ENCODE data around the gene RNASEH2A. TPM values are rescaled to one million over a fixed set of nuclear protein-coding genes. Genes with fewer than 3 reads are reported as not detected.
A peak's percentile ranks its signal among the peaks of the same experiment; 100 is the strongest.

RNASEH2A gene
- total and polyA plus RNA-seq, 2 of the 13 experiments (the other 11 are each of a cell fraction or from before 2014, with no cell fraction given), result 25.1 to 35.8 TPM

DNA sequence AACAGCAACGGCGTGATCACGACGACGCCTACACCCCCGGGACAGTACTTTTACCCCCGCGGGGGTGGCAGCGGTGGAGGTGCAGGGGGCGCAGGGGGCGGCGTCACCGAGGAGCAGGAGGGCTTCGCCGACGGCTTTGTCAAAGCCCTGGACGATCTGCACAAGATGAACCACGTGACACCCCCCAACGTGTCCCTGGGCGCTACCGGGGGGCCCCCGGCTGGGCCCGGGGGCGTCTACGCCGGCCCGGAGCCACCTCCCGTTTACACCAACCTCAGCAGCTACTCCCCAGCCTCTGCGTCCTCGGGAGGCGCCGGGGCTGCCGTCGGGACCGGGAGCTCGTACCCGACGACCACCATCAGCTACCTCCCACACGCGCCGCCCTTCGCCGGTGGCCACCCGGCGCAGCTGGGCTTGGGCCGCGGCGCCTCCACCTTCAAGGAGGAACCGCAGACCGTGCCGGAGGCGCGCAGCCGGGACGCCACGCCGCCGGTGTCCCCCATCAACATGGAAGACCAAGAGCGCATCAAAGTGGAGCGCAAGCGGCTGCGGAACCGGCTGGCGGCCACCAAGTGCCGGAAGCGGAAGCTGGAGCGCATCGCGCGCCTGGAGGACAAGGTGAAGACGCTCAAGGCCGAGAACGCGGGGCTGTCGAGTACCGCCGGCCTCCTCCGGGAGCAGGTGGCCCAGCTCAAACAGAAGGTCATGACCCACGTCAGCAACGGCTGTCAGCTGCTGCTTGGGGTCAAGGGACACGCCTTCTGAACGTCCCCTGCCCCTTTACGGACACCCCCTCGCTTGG is 14.1 kb upstream of the RNASEH2A start (continued):
- TF ChIP-seq, protein P1, sequence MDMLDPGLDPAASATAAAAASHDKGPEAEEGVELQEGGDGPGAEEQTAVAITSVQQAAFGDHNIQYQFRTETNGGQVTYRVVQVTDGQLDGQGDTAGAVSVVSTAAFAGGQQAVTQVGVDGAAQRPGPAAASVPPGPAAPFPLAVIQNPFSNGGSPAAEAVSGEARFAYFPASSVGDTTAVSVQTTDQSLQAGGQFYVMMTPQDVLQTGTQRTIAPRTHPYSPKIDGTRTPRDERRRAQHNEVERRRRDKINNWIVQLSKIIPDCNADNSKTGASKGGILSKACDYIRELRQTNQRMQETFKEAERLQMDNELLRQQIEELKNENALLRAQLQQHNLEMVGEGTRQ (IDR thresholded peaks at IDR 0.05; ENCODE audit: low read depth, low read length), result 0 out of 2 replicates have a peak, but pooled peaks have one; percentile 38
- TF ChIP-seq, protein P1 (CRISPR knock-in tag; IDR thresholded peaks at IDR 0.05; ENCODE audit: borderline replicate concordance), result peak; percentile 58
- TF ChIP-seq PAWR (CRISPR knock-in tag; IDR thresholded peaks at IDR 0.05; ENCODE audit: borderline replicate concordance) (no peak), BHLHE40 (IDR thresholded peaks at IDR 0.05; ENCODE audit: low read length) (no peak), SMAD3 (CRISPR knock-in tag; IDR thresholded peaks at IDR 0.05) (no peak), XBP1 (CRISPR knock-in tag; IDR thresholded peaks at IDR 0.05) (no peak), MZF1 (CRISPR knock-in tag; IDR thresholded peaks at IDR 0.05; ENCODE audit: borderline replicate concordance) (peak; percentile 79; the same call in 1 of the 2 replicates), MXI1 (IDR thresholded peaks at IDR 0.05; ENCODE audit: borderline replicate concordance, low read depth, low read length) (0 out of 3 replicates have a peak, but pooled peaks have one; percentile 11), MATR3 (CRISPR knock-in tag; IDR thresholded peaks at IDR 0.05) (no peak), TBL1XR1 (IDR thresholded peaks at IDR 0.05; ENCODE audit: borderline replicate concordance, low read length, partially characterized antibody) (no peak), ZNF282 (IDR thresholded peaks at IDR 0.05; ENCODE audit: partially characterized antibody) (no peak), GATAD1 (CRISPR knock-in tag; IDR thresholded peaks at IDR 0.05) (peak; percentile 75), ZNF337 (CRISPR knock-in tag; IDR thresholded peaks at IDR 0.05; ENCODE audit: borderline replicate concordance, low read depth) (no peak), SNAPC2 (CRISPR knock-in tag; IDR thresholded peaks at IDR 0.05) (0 out of 2 replicates have a peak, but pooled peaks have one; percentile 74), REL (CRISPR knock-in tag; conservative IDR thresholded peaks at IDR 0.05) (no peak), ASH2L (IDR thresholded peaks at IDR 0.05; ENCODE audit: insufficient read length, low read depth, low read length) (no peak), ZNF44 (CRISPR knock-in tag; IDR thresholded peaks at IDR 0.05) (no peak), RFX1 (IDR thresholded peaks at IDR 0.05) (no peak), RARG (CRISPR knock-in tag; IDR thresholded peaks at IDR 0.05; ENCODE audit: low read depth) (no peak), REXO4 (CRISPR knock-in tag; IDR thresholded peaks at IDR 0.05; ENCODE audit: borderline replicate concordance) (0 out of 2 replicates have a peak, but pooled peaks have one; percentile 54), ZBTB42 (CRISPR knock-in tag; IDR thresholded peaks at IDR 0.05) (0 out of 2 replicates have a peak, but pooled peaks have one; percentile 62), GABPA (IDR thresholded peaks at IDR 0.05; ENCODE audit: low read depth, low read length) (peak; percentile 69), GABPA (CRISPR knock-in tag; IDR thresholded peaks at IDR 0.05; ENCODE audit: low read depth) (peak; percentile 87), IKZF1 (IDR thresholded peaks at IDR 0.05) (no peak)
- TF ChIP-seq, protein P2, sequence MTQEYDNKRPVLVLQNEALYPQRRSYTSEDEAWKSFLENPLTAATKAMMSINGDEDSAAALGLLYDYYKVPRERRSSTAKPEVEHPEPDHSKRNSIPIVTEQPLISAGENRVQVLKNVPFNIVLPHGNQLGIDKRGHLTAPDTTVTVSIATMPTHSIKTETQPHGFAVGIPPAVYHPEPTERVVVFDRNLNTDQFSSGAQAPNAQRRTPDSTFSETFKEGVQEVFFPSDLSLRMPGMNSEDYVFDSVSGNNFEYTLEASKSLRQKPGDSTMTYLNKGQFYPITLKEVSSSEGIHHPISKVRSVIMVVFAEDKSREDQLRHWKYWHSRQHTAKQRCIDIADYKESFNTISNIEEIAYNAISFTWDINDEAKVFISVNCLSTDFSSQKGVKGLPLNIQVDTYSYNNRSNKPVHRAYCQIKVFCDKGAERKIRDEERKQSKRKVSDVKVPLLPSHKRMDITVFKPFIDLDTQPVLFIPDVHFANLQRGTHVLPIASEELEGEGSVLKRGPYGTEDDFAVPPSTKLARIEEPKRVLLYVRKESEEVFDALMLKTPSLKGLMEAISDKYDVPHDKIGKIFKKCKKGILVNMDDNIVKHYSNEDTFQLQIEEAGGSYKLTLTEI (CRISPR knock-in tag; conservative IDR thresholded peaks at IDR 0.05), result no peak
- TF ChIP-seq, protein P3, sequence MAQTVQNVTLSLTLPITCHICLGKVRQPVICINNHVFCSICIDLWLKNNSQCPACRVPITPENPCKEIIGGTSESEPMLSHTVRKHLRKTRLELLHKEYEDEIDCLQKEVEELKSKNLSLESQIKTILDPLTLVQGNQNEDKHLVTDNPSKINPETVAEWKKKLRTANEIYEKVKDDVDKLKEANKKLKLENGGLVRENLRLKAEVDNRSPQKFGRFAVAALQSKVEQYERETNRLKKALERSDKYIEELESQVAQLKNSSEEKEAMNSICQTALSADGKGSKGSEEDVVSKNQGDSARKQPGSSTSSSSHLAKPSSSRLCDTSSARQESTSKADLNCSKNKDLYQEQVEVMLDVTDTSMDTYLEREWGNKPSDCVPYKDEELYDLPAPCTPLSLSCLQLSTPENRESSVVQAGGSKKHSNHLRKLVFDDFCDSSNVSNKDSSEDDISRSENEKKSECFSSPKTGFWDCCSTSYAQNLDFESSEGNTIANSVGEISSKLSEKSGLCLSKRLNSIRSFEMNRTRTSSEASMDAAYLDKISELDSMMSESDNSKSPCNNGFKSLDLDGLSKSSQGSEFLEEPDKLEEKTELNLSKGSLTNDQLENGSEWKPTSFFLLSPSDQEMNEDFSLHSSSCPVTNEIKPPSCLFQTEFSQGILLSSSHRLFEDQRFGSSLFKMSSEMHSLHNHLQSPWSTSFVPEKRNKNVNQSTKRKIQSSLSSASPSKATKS (CRISPR knock-in tag; IDR thresholded peaks at IDR 0.05), result no peak; the same call in 1 of the 2 replicates
